GM13976 (cell line): ENCODE measurements around the gene ACVR1.

Experiments
- DNase-seq: peaks from one replicate; pipeline ENCODE4 v3.0.0; 2012; ENCODE audit warnings: low spot score
- CTCF ChIP-seq: IDR thresholded peaks from 2 replicates; pipeline ENCODE4 v1.5.1; 2012; ENCODE audit warnings: borderline replicate concordance, mild to moderate bottlenecking; ENCODE audit not compliant: insufficient read depth; ENCODE audit errors: extremely low read depth, missing control alignments, control extremely low read depth
- in situ Hi-C: fragments of 300-500 bp; cut with MboI; formaldehyde crosslinking; loops from one replicate; pipeline ENCODE4 v1.12.0; 2022; ENCODE audit warnings: low sequenced_read_pairs, mixed read lengths, inconsistent platforms; ENCODE audit not compliant: unreplicated experiment

ACVR1 gene

GRCh38 chr2:157787364-157787938 is 88.7 kb downstream of the ACVR1 start:
- no peak for DNase-seq
- in situ Hi-C loops = loop anchor here (25.0 kb wide), 1 partner anchor 225 kb away; no protein-coding TSS in a partner anchor
- no peak for TF ChIP-seq CTCF

GRCh38 chr2:157786663-157787363 is 89.3 kb downstream of the ACVR1 start:
- TF ChIP-seq CTCF = no peak
- in situ Hi-C loops = loop anchor here (25.0 kb wide), 1 partner anchor 225 kb away; no protein-coding TSS in a partner anchor
- DNase-seq = no peak

- TF ChIP-seq CTCF = no peak
- in situ Hi-C loops = loop anchor here (25.0 kb wide), 1 partner anchor 226 kb away; no protein-coding TSS in a partner anchor
- no peak for DNase-seq
These were observed 90.1 kb downstream of the ACVR1 start for GRCh38 chr2:157785866-157786662.

- TF ChIP-seq CTCF = no peak
- no peak for DNase-seq
- in situ Hi-C loops = loop anchor here (25.0 kb wide), 1 partner anchor 227 kb away; no protein-coding TSS in a partner anchor
These were observed 90.9 kb downstream of the ACVR1 start for GRCh38 chr2:157785200-157785599.

GRCh38 chr2:157784823-157785175 is 91.3 kb downstream of the ACVR1 start:
- no peak for DNase-seq
- TF ChIP-seq CTCF = no peak
- in situ Hi-C loops = loop anchor here (25.0 kb wide), 1 partner anchor 228 kb away; no protein-coding TSS in a partner anchor

GRCh38 chr2:157784169-157784822 is 91.8 kb downstream of the ACVR1 start:
- TF ChIP-seq CTCF = no peak
- in situ Hi-C loops = loop anchor here (25.0 kb wide), 1 partner anchor 228 kb away; no protein-coding TSS in a partner anchor
- no peak for DNase-seq
